K562 (cell line): Measurements from ENCODE around the gene ZNF627. TPM values are rescaled to one million over a fixed set of nuclear protein-coding genes. Genes with fewer than 3 reads are reported as not detected.

Source experiments
- CBX5 ChIP-seq: IDR thresholded peaks from 2 replicates; pipeline ENCODE4 v1.6.1; 2014; ENCODE audit warnings: low read depth, borderline replicate concordance
- HDAC6 ChIP-seq: IDR thresholded peaks from 2 replicates; pipeline ENCODE4 v1.6.1; 2012; ENCODE audit warnings: low read depth, mild to moderate bottlenecking, control low read depth, inconsistent platforms, low read length, moderate library complexity
- NBN ChIP-seq: fragments of 450-650 bp; IDR thresholded peaks from 2 replicates; pipeline ENCODE4 v1.6.1; 2016; ENCODE audit warnings: low read depth, mild to moderate bottlenecking
- NRF1 ChIP-seq, 2 experiments: fragments of 450-650 bp; IDR thresholded peaks in 1 of 2; conservative IDR thresholded peaks in 1 of 2; 2 replicates each; pipeline ENCODE4 v1.6.1; 2014; ENCODE audit warnings: mild to moderate bottlenecking in 2 of 2
- RAD21 ChIP-seq, 2 experiments: fragments of 250-450 bp in 1 of 2; fragments of 450-650 bp in 1 of 2; sonication (Bioruptor Pico) in 1 of 2; formaldehyde crosslinking in 1 of 2; IDR thresholded peaks in 1 of 2; conservative IDR thresholded peaks in 1 of 2; 2 replicates each; pipeline versions ENCODE4 v1.4.0 to v1.8.0; 2020 to 2022; ENCODE audit warnings: mild to moderate bottlenecking in 2 of 2, moderate library complexity in 1 of 2
- TCF3 ChIP-seq: sonication (generic); formaldehyde crosslinking; IDR thresholded peaks from 2 replicates; pipeline ENCODE4 v1.4.0; 2020; ENCODE audit warnings: mild to moderate bottlenecking, missing genetic modification reagents
- XRCC5 ChIP-seq: fragments of 200-400 bp; formaldehyde crosslinking; IDR thresholded peaks from 2 replicates; pipeline ENCODE4 v1.6.1; 2017; ENCODE audit warnings: low read depth, mild to moderate bottlenecking, low read length
- polyA plus RNA-seq, 8 experiments: library from polyadenylated mRNA; depleted of rRNA in 4 of 8; stranded (reverse) in 5 of 8; unstranded in 3 of 8; fragments of >200 nt; fragmentation: Nextera tagmentation in 2 of 8; fragmentation: Illumina TruSeq in 1 of 8; extraction: Ambion mirVana in 2 of 8; extraction: Trizol in 1 of 8; gene quantifications; 2 replicates each; pipeline versions ENCODE4 v1.2.1 to v1.2.3, GENCODE V29; 2011 to 2014; ENCODE audit warnings: inconsistent platforms in 1 of 8, missing spikeins in 1 of 8
- total RNA-seq, 7 experiments: library from RNA; depleted of rRNA in 6 of 7; stranded (reverse); fragments of >200 nt in 6 of 7; fragmentation: Illumina TruSeq in 2 of 7; extraction: Trizol in 2 of 7; gene quantifications; 2 replicates each; pipeline versions ENCODE4 v1.2.1 to v1.2.3, GENCODE V29; 2011 to 2021; ENCODE audit warnings: low replicate concordance in 1 of 7
- TF ChIP-seq, protein P1 (sequence below): IDR thresholded peaks from 2 replicates; pipeline ENCODE4 v1.6.1; 2011; ENCODE audit warnings: borderline replicate concordance, low read depth, mild to moderate bottlenecking, moderate library complexity, low read length; ENCODE audit not compliant: insufficient read depth, poor library complexity, severe bottlenecking
- TF ChIP-seq, protein P2 (sequence below): IDR thresholded peaks from 2 replicates; pipeline ENCODE4 v1.6.1; 2014; ENCODE audit warnings: antibody characterized with exemption
- TF ChIP-seq, protein P3 (sequence below): fragments of 450-650 bp; IDR thresholded peaks from 2 replicates; pipeline ENCODE4 v1.6.1; 2017; ENCODE audit warnings: antibody characterized with exemption, mild to moderate bottlenecking
- TF ChIP-seq, protein P4 (sequence below), 2 experiments: fragments of 450-650 bp; conservative IDR thresholded peaks; 2 replicates each; pipeline ENCODE4 v1.6.1; 2017; ENCODE audit warnings: mild to moderate bottlenecking in 2 of 2, moderate library complexity in 2 of 2
- TF ChIP-seq, protein P5 (sequence below): fragments of 450-650 bp; IDR thresholded peaks from 2 replicates; pipeline ENCODE4 v1.7.1; 2018; ENCODE audit warnings: mild to moderate bottlenecking, low read depth; ENCODE audit not compliant: partially characterized antibody

The ZNF627 gene
- total and polyA plus RNA-seq, 9 of the 15 experiments (the other 6 are each of a cell fraction or from before 2014, with no cell fraction given): 6.4 to 19.9 (median 10.6) TPM

DNA sequence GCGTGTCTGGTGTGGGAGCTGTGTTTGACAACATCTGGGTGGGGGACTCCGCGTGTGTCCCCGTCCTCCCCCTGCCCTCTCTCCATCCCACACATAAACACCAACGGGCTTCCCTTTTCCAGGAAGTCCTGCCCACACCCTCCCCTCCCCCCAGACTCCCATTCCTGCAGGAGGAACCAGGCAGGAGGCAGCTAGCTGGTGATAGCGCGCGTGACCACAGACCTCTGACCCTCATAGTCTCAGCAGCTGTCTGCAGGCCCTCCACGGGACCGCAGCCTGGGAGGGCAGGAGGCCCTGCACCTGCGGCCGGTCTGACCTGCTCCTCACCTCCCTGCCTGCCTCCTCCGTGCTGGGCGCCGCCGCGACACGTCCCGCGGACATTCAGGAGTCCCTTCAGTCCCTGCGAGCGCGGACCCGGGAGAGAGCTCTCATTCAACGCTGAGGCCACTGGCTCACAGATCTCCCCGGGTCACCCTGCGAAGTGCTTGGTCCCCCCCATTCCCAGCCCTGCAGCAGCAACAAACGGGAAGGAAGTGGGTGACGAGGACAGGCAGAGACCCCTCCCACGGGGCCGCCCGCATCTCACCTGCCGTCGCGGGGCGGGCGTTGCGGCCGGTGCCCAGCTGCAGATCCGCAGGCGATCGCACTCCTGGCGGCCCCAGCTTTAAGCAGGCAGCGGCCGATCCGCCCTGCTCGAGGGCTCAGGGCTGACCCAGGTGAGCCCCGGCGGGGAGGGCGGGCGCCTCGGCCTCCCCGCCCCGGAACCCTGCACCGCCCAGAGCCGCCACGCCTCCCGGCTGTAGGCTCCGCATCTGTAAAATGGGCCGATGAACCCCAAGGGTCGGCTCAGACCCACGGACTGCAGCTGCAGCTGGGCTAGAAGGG is 18.8 kb upstream of the ZNF627 start (continued):
- TF ChIP-seq, protein P1, sequence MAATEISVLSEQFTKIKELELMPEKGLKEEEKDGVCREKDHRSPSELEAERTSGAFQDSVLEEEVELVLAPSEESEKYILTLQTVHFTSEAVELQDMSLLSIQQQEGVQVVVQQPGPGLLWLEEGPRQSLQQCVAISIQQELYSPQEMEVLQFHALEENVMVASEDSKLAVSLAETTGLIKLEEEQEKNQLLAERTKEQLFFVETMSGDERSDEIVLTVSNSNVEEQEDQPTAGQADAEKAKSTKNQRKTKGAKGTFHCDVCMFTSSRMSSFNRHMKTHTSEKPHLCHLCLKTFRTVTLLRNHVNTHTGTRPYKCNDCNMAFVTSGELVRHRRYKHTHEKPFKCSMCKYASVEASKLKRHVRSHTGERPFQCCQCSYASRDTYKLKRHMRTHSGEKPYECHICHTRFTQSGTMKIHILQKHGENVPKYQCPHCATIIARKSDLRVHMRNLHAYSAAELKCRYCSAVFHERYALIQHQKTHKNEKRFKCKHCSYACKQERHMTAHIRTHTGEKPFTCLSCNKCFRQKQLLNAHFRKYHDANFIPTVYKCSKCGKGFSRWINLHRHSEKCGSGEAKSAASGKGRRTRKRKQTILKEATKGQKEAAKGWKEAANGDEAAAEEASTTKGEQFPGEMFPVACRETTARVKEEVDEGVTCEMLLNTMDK: no peak
- TF ChIP-seq RAD21 (CRISPR knock-in tag; conservative IDR thresholded peaks at IDR 0.05 in 1 of 2, IDR thresholded peaks at IDR 0.05 in 1 of 2) (peak in 1 of 2 experiments; percentile 24; a peak in 1 of 4 replicates), TCF3 (CRISPR knock-in tag) (peak; percentile 92), NRF1 (conservative IDR thresholded peaks at IDR 0.05 in 1 of 2, IDR thresholded peaks at IDR 0.05 in 1 of 2) (0 out of 4 replicates have a peak, but pooled peaks of 1 of the 2 experiments have one; percentile 20), NBN (peak; percentile 65; the same call in 1 of the 2 replicates), CBX5 (peak; percentile 45; the same call in 1 of the 2 replicates), HDAC6 (no peak), XRCC5 (no peak)
- TF ChIP-seq, protein P2, sequence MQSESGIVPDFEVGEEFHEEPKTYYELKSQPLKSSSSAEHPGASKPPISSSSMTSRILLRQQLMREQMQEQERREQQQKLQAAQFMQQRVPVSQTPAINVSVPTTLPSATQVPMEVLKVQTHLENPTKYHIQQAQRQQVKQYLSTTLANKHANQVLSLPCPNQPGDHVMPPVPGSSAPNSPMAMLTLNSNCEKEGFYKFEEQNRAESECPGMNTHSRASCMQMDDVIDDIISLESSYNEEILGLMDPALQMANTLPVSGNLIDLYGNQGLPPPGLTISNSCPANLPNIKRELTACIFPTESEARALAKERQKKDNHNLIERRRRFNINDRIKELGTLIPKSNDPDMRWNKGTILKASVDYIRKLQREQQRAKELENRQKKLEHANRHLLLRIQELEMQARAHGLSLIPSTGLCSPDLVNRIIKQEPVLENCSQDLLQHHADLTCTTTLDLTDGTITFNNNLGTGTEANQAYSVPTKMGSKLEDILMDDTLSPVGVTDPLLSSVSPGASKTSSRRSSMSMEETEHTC: peak; percentile 97
- TF ChIP-seq, protein P3, sequence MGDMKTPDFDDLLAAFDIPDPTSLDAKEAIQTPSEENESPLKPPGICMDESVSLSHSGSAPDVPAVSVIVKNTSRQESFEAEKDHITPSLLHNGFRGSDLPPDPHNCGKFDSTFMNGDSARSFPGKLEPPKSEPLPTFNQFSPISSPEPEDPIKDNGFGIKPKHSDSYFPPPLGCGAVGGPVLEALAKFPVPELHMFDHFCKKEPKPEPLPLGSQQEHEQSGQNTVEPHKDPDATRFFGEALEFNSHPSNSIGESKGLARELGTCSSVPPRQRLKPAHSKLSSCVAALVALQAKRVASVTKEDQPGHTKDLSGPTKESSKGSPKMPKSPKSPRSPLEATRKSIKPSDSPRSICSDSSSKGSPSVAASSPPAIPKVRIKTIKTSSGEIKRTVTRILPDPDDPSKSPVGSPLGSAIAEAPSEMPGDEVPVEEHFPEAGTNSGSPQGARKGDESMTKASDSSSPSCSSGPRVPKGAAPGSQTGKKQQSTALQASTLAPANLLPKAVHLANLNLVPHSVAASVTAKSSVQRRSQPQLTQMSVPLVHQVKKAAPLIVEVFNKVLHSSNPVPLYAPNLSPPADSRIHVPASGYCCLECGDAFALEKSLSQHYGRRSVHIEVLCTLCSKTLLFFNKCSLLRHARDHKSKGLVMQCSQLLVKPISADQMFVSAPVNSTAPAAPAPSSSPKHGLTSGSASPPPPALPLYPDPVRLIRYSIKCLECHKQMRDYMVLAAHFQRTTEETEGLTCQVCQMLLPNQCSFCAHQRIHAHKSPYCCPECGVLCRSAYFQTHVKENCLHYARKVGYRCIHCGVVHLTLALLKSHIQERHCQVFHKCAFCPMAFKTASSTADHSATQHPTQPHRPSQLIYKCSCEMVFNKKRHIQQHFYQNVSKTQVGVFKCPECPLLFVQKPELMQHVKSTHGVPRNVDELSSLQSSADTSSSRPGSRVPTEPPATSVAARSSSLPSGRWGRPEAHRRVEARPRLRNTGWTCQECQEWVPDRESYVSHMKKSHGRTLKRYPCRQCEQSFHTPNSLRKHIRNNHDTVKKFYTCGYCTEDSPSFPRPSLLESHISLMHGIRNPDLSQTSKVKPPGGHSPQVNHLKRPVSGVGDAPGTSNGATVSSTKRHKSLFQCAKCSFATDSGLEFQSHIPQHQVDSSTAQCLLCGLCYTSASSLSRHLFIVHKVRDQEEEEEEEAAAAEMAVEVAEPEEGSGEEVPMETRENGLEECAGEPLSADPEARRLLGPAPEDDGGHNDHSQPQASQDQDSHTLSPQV: peak; percentile 48; the same call in 1 of the 2 replicates
- TF ChIP-seq, protein P4, sequence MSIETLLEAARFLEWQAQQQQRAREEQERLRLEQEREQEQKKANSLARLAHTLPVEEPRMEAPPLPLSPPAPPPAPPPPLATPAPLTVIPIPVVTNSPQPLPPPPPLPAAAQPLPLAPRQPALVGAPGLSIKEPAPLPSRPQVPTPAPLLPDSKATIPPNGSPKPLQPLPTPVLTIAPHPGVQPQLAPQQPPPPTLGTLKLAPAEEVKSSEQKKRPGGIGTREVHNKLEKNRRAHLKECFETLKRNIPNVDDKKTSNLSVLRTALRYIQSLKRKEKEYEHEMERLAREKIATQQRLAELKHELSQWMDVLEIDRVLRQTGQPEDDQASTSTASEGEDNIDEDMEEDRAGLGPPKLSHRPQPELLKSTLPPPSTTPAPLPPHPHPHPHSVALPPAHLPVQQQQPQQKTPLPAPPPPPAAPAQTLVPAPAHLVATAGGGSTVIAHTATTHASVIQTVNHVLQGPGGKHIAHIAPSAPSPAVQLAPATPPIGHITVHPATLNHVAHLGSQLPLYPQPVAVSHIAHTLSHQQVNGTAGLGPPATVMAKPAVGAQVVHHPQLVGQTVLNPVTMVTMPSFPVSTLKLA (conservative IDR thresholded peaks at IDR 0.05): peak in 1 of 2 experiments; percentile 48; a peak in 2 of 4 replicates
- TF ChIP-seq, protein P5, sequence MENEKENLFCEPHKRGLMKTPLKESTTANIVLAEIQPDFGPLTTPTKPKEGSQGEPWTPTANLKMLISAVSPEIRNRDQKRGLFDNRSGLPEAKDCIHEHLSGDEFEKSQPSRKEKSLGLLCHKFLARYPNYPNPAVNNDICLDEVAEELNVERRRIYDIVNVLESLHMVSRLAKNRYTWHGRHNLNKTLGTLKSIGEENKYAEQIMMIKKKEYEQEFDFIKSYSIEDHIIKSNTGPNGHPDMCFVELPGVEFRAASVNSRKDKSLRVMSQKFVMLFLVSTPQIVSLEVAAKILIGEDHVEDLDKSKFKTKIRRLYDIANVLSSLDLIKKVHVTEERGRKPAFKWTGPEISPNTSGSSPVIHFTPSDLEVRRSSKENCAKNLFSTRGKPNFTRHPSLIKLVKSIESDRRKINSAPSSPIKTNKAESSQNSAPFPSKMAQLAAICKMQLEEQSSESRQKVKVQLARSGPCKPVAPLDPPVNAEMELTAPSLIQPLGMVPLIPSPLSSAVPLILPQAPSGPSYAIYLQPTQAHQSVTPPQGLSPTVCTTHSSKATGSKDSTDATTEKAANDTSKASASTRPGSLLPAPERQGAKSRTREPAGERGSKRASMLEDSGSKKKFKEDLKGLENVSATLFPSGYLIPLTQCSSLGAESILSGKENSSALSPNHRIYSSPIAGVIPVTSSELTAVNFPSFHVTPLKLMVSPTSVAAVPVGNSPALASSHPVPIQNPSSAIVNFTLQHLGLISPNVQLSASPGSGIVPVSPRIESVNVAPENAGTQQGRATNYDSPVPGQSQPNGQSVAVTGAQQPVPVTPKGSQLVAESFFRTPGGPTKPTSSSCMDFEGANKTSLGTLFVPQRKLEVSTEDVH: no peak
